IPS DF 4.7 (cell line): ENCODE results near the gene NR1H4.
"Not testable (repeated sequence)": the region's sequence is repeated elsewhere in the genome, so short reads cannot be mapped to it uniquely, and the experiment has no call there.

Experiments used
- DNase-seq: peaks from one replicate; pipeline ENCODE4 v3.0.0-alpha.2; 2013; ENCODE audit warnings: low spot score; ENCODE audit errors: extremely low read depth

NR1H4 gene

DNA sequence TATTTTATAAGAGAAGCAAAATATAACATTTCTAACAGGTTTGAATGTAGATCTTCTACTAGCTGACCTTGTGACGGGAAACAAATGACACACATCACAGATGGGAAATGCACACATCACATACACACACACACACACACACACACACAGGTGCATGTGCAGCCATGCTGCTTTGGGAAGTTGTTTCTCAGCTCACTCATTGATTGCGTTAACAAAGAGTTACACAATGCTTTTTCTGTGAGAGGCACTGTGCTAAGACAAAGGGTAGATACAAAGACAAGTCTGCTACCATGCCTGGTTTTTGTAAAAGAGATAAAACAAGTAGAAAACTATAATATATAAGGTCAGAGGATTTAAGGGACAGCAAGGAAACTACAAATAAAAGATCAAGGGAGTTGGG lies 1.3 kb upstream of the NR1H4 start:
- no peak for DNase-seq

DNA sequence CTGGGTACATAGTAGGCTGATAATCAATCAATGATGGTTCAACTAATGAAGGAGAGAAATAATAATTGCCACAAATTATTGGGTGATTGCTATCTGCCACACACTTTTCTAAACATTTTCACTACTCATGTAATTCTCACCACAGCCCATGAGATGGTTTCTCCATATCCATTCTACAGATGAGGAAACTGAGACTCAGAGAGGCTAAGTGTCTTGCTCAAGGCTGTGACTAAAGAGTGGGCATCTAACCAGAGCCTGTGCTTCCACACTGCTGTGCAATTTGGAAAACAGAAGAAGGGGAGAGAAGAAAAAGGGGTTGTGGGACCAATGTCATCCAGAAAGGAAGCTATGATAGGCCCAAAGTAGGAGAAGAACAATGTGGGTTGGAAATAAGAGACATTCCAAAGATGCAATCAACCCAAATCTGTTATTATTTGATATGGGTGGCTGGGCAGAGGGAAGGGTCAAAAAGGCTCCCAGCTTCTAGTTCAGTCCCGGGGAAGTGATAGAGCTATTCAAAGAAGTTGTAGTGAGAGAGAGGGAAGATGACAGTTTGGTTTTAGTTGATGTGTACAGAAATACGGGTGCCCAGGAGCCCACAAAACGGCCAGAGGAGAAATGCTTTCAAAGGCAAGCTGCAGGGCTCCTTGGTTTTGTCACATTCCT lies 483 bp upstream of the NR1H4 start:
- DNase-seq, result no peak

DNA sequence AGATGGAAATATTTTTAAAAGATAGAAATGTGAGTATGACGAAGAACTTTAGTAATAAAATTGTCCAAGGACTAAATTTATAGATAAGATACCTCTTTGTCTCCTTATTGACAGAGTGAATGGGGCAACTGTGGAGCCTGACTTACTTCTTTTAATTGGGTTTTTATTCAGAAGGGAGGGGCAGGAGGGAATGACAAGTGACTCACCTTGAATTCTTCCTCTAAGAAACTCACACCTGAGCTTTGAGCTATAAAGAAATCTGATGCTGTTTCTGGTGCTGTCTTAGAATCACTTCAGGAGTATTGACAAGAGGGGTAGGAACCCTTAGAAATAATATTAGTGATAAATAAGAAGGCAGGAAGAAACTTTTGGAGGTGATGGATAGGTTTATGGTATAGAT lies 951 bp downstream of the NR1H4 start:
- DNase-seq, result no peak

DNA sequence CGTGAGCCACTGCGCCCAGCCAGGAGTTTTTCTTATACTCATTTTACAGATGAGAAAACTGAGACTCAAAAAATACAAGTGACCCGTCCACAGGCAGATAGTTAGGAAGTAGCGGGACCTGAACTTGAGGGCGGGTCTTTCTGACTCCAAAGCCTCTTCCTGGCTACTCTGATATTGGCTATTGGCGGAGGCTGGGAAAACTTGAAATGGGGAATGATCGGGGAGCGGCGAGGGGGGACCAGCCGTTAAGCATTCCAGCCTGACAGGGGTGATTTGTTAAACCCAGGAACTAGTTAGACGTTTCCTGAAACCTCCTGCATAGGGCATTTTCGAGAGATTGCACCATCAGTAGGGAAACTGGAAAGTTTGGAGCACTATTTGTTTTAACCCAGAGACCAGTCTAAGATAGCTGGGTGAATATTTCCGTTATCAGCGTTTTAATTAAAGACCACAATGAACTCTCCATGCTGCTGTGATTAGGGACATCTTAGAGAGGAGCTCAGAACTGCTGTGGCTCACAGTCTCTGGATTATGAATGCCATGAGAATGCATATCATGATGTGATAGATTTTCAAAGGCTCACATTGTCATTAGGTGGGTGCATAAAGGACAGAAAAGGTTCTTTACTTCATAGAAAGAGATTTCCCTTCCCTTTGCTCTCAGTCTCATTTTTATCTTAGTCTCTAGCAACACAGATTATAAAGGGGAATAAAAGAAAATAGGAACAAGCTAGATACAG lies 2.5 kb downstream of the NR1H4 start:
- DNase-seq, result no peak

DNA sequence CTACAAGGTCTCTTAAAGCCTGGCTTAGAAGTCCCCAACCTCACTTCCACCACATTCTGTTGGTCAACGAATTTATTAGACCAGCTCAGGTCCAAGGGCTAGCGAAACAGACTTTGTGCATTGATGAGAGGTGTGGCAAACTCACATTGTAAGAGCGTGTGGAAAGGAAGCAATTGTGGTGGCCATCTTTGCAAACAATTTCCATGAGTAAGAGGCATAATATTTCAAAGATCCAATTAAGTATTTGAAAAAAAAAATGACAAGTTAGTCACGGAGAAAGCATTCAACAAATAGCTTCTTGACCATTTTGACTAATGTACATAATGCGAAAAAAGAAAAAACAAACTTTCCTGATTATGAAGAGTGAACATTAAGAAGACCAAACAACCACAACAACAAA lies 7.4 kb downstream of the NR1H4 start:
- DNase-seq, result no peak

DNA sequence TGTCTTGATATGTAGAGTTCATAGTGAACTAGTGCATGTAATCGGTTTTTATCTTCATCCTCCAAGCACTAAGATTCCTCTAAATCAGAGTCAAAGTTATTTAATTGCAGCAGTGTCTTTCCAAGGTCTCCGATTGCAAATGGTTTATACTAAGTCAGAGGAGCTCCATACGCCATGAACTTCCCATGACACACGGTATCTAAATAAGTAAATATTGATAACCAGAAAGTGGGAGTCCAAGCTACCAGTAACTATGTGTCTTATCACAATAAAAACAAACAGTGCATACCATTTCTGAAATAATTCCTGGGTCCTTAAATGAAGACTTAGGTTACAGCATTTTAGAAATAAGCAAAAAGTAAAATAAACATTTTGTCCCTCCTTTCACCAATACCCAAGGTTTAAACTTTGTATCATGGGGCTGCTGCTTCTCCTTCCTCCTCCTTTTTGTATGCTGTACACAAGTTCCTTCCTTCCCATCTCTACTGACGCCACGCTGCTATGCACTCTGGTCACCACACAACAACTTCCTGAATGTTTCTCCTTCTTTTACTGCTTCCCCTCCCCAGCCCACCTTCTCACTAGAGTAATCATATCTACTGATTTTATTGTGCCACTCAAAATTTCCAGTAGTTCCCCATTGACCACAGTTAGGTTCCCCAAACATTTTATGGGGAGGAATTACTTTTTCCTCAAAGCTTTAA lies 10.7 kb downstream of the NR1H4 start:
- DNase-seq, result no peak

DNA sequence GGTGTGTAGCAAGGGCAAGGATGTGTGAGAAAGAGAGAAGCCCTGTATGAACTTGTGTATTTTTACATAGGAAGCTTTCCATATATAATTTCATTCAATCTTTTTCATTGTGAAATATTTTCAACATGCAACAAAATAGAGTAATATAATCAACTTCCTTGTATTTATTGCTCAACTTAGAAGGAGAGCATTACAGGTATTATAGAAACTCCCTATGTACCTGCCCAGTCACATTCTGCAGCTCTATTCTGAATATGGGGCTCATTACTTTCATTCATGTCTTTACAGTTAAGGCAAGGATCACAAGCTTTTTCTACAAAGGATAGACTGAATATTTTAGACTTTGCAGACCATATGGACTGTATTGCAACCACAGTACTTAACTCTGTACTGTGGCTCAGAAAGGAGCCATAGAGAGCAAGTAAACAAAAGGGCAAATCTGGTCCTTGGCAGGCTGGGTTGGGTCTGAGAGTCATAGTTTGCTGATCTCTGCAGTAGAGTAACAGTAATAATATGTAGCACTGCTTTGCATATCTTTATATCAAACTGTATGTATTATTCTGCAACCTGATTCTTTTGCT lies 11.3 kb downstream of the NR1H4 start:
- no peak for DNase-seq

DNA sequence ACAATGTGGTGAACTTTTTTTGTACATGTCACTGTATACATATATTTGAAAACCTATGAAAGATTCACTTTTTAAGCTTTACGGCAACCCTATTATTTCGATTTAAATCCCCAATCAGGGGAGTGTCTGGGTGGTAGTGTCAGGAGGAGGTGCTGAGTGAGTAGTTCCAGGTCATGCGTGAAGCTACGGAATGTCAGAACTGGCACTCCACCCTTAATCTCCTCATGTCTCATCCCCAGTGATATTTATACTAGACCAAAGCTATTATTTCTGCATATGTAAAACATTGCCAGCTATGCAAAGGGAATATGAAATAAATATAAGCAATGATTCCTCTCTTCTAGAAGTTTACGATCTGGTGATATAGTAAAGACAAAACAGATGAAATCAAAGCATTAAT lies 12.3 kb downstream of the NR1H4 start:
- no peak for DNase-seq

DNA sequence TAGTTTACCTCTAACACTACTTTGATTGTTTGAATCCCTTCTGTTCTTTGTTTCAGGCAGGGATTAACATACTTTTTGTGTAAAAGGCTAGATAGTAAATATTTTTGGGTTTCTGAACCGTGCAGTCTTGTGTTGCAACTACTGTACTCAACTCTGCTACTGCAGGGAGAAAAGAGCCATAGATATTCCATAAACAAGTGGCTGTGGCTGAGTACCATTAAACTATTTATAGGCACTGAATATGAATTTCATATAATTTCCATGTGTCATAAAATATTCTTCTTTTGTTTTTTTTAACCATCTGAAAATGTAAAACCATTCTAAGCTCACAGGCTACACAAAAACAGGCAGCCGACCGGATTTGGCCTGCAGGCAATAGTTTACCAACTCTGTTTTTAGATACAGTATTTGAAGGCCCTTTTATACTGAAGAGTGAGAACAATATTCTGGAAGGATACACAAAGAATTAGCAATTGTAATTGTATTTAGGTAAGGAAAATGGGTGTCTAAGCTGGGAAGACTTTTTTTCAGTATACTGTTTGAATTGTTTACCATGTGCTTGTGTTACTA lies 15.7 kb downstream of the NR1H4 start:
- DNase-seq, result no peak

DNA sequence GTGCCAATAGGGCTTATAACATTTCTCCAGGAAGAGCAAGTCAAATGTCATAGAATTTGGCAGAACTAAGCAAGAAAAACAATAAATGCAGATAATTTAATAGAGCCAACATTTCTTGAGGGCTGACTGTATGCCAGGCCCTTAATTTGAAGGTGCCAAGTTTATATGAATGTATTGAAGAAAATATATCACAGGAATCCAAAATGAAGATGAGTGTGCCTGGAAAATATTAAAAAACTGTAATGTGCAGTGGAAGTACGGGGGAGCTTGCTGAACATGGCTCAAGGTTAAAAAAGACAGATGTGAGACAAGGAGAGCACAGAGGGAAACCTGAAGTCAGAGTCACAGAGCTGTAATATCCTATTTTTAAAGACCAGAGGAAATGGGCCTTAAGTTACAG lies 16.4 kb downstream of the NR1H4 start:
- no peak for DNase-seq

DNA sequence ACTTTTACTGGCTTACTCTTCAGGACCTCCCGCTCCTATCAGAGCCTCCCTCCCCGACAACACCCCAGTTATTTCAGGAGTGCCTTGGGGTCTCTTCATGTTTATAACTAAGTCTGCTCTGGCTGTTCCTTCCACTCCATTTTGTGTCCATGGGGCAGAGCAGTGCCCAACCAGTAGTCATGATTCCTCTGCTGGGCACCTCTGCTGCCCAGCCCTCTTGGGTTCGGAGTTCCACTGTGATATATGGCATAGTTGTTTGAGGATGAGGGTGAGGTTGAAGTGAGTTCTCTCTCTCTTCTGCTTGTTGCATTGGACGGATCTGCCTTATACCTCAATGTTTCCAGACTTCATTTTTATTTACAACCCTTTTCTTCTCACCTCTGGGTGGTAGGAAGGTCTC lies 17.4 kb downstream of the NR1H4 start:
- DNase-seq, result no peak

DNA sequence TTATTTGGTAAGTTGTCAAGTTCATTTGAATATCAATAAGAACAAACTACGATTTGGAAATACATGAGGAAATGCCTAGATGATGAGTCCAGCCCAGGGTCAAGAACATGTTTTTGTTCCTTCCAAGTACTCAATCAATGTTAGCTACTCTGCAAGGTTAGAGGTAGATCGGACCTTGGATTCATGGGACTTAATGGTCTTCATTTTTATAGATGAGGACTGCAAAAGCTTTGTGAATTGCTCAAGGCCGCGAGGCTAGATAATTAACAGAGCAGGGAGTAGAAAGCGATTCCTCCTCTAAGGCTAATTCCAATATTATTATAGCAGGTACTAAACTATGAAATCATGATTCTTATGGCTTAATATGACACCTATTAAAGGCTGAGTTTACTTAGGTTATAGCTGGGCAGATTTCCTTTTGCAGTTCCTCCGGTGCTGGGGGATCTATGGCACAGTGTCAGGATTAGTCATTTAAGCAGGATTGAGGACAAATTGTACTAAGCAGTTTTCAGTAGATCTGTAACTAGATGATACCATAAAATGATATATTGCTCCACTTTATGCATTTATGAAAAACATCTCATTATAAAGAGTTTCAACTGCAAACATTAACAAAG lies 19.8 kb downstream of the NR1H4 start:
- no peak for DNase-seq

DNA sequence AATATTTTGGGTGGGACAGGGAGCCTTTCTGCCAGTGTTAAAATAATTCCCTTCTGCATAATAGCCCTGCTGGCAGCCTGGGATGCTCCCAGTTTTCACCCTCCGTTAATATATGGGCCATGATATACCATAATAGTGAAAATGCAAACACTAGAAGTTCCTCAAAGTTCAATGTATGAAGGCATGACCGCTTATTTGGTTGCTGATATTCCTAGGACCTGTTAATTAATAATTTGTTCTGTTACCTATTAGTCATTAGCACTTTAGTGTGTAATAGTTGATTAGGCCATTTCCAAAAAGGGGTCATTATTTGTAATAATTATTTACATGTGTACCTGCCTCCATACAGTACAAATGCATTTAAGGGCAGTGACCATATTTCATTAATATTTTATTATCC lies 20.4 kb downstream of the NR1H4 start:
- no peak for DNase-seq

DNA sequence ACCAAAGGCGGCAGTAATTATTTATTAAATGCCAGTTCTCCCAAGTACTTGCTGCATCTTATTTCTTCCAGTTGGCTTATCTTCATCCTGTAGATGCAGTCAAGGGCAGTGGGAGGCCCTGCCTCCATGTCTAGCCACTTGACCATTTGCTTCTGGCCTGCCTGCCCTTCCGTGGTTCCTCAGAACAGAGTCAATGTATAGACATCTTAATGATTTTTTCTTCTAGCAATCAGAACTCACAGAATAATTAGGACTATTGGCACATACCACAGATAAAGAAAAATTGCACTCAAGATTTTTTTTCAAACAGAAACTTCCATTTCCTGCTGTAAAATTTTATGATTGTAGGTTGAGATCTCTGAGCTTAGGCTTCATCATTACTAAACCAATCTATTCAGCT lies 20.9 kb downstream of the NR1H4 start:
- DNase-seq, result no peak

DNA sequence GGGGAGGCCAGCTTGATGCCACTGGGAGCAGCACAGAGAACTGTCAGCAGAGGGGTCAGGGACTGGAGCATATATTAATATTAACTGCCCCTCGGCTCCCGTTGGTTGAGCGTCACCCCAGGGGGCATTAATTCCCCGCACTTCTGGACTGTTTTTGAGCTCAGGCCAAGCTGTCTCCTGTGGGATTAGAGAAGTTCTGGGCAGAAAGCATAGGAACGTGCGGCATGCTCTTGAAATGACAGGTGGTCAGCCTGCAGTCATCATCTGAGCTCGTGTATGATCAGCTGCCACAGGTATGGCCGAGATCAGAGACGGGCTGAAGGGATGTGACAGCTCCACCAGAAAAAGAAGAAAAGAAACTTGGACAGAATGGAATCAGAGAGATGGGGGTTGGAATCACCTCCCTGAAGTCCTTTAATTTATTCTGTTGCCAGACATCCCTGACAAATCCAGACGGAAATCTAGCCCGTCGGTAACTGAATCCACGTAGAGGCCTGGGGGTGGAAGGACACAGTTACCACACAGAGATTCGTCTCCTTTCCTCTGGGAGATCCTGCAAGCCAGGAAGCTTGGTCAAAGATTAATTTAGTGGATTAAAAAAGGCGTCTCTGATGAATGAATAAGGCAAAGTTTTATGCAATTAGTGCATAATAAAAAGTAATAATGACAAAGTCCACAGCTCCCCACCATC lies 23.6 kb downstream of the NR1H4 start:
- DNase-seq, result no peak

DNA sequence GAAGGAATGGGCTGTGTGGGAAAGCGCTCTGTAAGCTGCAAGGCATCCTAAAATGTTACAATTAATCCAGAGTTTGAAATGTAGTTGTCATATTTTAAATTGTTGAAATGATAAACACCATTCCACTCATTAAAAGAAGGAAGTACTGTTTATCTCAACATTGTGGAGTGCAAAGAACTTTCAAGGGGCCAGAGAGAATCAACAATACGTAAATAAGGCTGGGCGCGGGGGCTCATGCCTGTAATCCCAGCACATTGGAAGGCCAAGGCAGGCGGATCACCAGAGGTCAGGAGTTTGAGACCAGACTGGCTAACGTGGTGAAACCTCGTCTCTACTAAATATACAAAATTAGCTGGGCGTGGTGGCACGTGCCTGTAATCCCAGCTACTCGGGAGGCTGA lies 24.5 kb downstream of the NR1H4 start:
- DNase-seq, result no peak

DNA sequence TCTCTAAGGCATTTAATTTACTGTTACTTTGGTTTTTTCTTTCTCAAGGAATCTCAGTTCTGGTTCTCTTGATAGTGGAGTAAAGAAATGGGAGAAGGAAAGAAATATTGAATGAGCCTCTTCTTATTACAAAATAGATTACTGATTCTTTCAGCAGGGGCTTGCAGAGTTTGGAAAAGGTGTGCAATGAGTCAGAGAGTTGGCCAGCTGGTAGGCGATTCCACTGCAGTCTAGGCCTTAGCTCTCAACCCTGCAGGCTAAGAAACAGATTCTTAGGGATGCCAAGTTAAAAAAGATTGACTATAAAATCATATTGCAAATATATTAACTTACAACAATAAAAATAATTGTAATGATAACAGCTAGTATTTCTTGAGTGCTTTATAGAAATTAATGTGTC lies 25.8 kb downstream of the NR1H4 start:
- DNase-seq, result no peak

DNA sequence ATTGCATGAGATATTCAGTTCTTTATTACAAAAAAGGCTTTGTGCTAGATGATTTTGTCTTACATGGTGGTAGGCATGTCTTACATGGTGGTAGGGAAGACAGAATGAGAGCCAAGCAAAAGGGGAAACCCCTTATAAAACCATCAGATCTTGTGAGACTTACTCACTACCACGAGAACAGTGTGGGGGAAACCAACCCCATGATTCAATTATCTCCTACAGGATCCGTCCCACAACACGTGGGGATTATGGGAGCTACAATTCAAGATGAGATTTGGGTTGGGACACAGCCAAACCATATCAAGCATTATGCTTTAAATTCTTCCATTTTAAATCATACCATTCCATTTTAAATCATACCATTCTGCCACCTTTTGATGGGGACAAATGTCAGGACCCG lies 29.1 kb downstream of the NR1H4 start:
- not testable (repeated sequence) for DNase-seq

DNA sequence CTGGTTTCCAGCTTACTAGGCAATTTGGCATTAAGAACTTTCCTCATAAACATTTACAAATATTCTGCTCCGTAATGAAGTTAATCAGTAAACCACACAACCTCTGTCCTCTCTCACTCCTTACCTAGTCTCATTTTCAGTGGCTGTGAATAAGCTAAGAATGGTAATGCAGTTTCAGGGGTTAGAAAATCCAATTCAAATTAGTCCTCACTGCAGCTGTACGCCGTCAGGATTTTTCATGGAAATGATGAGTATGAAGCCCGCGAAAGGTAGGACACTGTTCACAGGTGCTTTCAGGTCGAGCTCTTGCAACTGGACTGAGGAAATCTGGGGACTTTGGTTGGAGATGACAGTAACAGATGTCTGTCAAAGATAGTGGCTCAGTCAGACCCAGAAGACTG lies 29.6 kb downstream of the NR1H4 start:
- no peak for DNase-seq

DNA sequence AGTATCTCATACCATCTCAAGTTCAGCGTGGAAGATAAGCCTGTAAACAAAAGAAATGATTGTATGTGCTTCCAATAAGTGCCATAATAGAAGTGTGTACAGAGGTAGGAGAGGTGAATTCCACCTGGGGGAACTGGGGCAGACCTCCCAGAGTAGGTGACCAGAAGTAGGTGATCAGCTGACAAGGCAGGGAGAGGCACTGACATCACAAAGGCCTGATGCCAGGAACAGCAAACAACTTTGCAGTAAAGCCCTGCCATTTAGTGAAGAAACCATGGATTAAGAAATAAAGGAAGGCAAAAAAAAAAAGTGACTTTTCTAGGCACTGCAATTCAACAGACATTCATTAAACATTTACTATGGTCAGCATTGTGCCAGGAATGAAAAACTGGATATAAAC lies 31.1 kb downstream of the NR1H4 start:
- DNase-seq, result no peak

DNA sequence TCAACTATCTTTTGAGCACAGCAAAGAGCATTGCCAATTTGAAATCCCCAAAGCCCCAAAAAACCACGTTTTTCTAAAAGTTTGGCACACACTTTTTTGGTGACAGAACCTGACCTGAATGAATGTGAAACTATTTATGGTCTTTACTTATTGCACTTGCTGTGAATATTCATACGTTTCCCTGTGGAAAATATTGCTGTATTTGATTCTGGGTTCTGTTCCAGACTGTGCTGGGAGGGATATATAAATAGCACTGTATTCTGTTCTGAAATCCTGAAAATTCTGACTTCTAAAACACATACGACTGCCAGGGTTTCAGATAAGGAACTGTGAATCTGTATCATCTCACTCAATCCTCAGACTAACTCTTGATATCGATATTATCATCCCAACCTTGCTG lies 35.1 kb downstream of the NR1H4 start:
- DNase-seq, result no peak
